Motor neuron (in vitro differentiated cells): ENCODE data around the gene ROPN1L. TPM values are rescaled to one million over a fixed set of nuclear protein-coding genes. Genes with fewer than 3 reads are reported as not detected.
A peak's percentile ranks its signal among the peaks of the same experiment; 100 is the strongest.

Experiments
- ATAC-seq, 8 experiments: fragments of 200-7000 bp; cut with Tn5 transposase; replicated peaks in 6 of 8; 2 replicates each; pipeline ENCODE4 v1.8.0; 2021; ENCODE audit warnings: mild to moderate bottlenecking in 8 of 8, moderate library complexity in 8 of 8
- H3K27ac ChIP-seq, 2 donors: fragments of 250-450 bp; sonication (Bioruptor Pico); 2 replicates each; pipeline ENCODE4 v1.9.0; 2021; ENCODE audit warnings: antibody characterized with exemption in 2 of 2, mild to moderate bottlenecking in 2 of 2, moderate library complexity in 1 of 2
- H3K4me1 ChIP-seq, 2 donors: fragments of 250-450 bp; sonication (Bioruptor Pico); replicated peaks in 1 of 2; 2 replicates each; pipeline ENCODE4 v1.6.1; 2021; ENCODE audit warnings: antibody characterized with exemption in 2 of 2, mild to moderate bottlenecking in 2 of 2, moderate library complexity in 1 of 2
- H3K4me3 ChIP-seq, 5 donors: fragments of 250-450 bp; sonication (Bioruptor Pico); 2 replicates each; pipeline ENCODE4 v1.9.0; 2021; ENCODE audit warnings: antibody characterized with exemption in 5 of 5, mild to moderate bottlenecking in 5 of 5, moderate library complexity in 4 of 5
- WGBS, 10 experiments: fragments of 450-650 bp; shearing (Covaris generic); methylation state at CpG; one replicate each; pipeline ENCODE4 v1.0.0; 2022; 5-methylcytosine and 5-hydroxymethylcytosine counted together
- in situ Hi-C, 9 experiments: fragments of 400-800 bp; cut with MboI; loops; one replicate each; pipeline ENCODE4 v1.15.0; 2021; ENCODE audit warnings: low sequenced_read_pairs in 9 of 9, low pct_unique_long_range_greater_than_20kb in 2 of 9; ENCODE audit not compliant: unreplicated experiment in 9 of 9
- total RNA-seq, 8 experiments: library from RNA; unstranded; fragments of 300-600 nt; gene quantifications; 2 replicates each; pipeline versions ENCODE4 v1.2.3 to v1.2.4, GENCODE V29; 2022

The ROPN1L gene
- total RNA-seq, 8 experiments from 2014 or later, result 1.1 to 25.7 (median 2.2) TPM; not detected in 1

- Histone ChIP-seq H3K4me3 (no peak overlapping the region), H3K4me1 (peaks cover 2 to 13% of the 10 kb centered on the region in 2 donors), H3K27ac (no peak overlapping the region)
- in situ Hi-C loops, result loop anchor here in 6 of 9 experiments (10.0 to 25.0 kb wide), 2 partner anchors 174 to 186 kb away; no protein-coding TSS in a partner anchor
- ATAC-seq, result peak in 1 of 8 experiments; percentile 6
- 55 to 100% (median 93%) methylated on average over 1 to 8 of the region's 9 CpGs; no CpG with 5 or more reads in 1 of the 10 experiments for WGBS, 10 experiments
Observed at GRCh38 chr5:10451137-10451824, 9.6 kb downstream of the ROPN1L start.

GRCh38 chr5:10452768-10453331 is 11.2 kb downstream of the ROPN1L start:
- 0 to 100% (median 8%) methylated on average over 1 to 3 of the region's 10 CpGs; no CpG with 5 or more reads in 2 of the 10 experiments for WGBS, 10 experiments

GRCh38 chr5:10453545-10453944 is 11.9 kb downstream of the ROPN1L start:
- Histone ChIP-seq H3K4me1 (peaks cover 5 to 21% of the 10 kb centered on the region in 2 donors), H3K27ac (no peak overlapping the region), H3K4me3 (no peak overlapping the region)
- 40 to 100% (median 85%) methylated on average over 2 to 7 of the region's 8 CpGs; no CpG with 5 or more reads in 3 of the 10 experiments for WGBS, 10 experiments
- in situ Hi-C loops, result loop anchor here in 6 of 9 experiments (10.0 to 25.0 kb wide), 2 partner anchors 171 to 184 kb away; no protein-coding TSS in a partner anchor
- ATAC-seq, result no peak

More at GRCh38 chr5:10452768-10453331, 11.2 kb downstream of the ROPN1L start:
- peak; percentile 51 to 88 (median 76) for ATAC-seq
- Histone ChIP-seq H3K27ac (no peak overlapping the region), H3K4me1 (peaks cover 5 to 20% of the 10 kb centered on the region in 2 donors), H3K4me3 (no peak overlapping the region)
- in situ Hi-C loops, result loop anchor here in 6 of 9 experiments (10.0 to 25.0 kb wide), 2 partner anchors 172 to 184 kb away; no protein-coding TSS in a partner anchor

- Histone ChIP-seq H3K4me3 (no peak overlapping the region), H3K4me1 (peaks cover 5 to 21% of the 10 kb centered on the region in 2 donors), H3K27ac (no peak overlapping the region)
- in situ Hi-C loops, result loop anchor here in 6 of 9 experiments (10.0 to 25.0 kb wide), 2 partner anchors 170 to 183 kb away; no protein-coding TSS in a partner anchor
- 5 to 100% (median 83%) methylated on average over 1 to 13 of the region's 19 CpGs; no CpG with 5 or more reads in 1 of the 10 experiments for WGBS, 10 experiments
- peak in 2 of 8 experiments; percentile 20 to 26 for ATAC-seq
Observed at GRCh38 chr5:10454591-10455276, 13.1 kb downstream of the ROPN1L start.

- Histone ChIP-seq H3K4me3 (no peak overlapping the region), H3K27ac (no peak overlapping the region), H3K4me1 (peaks cover 5 to 21% of the 10 kb centered on the region in 2 donors)
- in situ Hi-C loops, result loop anchor here in 6 of 9 experiments (10.0 to 25.0 kb wide), 2 partner anchors 170 to 182 kb away; no protein-coding TSS in a partner anchor
- ATAC-seq, result no peak
- WGBS, 10 experiments, result 0 to 78% (median 68%) methylated on average over 1 to 6 of the region's 14 CpGs; no CpG with 5 or more reads in 5 of the 10 experiments
Observed at GRCh38 chr5:10455277-10455670, 13.6 kb downstream of the ROPN1L start.

GRCh38 chr5:10456583-10457420 is 15.1 kb downstream of the ROPN1L start:
- in situ Hi-C loops, result loop anchor here in 6 of 9 experiments (10.0 to 25.0 kb wide), 2 partner anchors 168 to 180 kb away; no protein-coding TSS in a partner anchor
- H3K27ac ChIP-seq, result no peak overlapping the region
- 43 to 90% (median 82%) methylated on average over 2 to 14 of the region's 26 CpGs for WGBS, 10 experiments
- ATAC-seq, result no peak
- peaks cover 5 to 21% of the 10 kb centered on the region in 2 donors for H3K4me1 ChIP-seq
- no peak overlapping the region for H3K4me3 ChIP-seq

- 48 to 100% (median 65%) methylated on average over 1 to 9 of the region's 23 CpGs; no CpG with 5 or more reads in 4 of the 10 experiments for WGBS, 10 experiments
- H3K27ac ChIP-seq, result no peak overlapping the region
- in situ Hi-C loops, result loop anchor here in 6 of 9 experiments (10.0 to 25.0 kb wide), 2 partner anchors 167 to 179 kb away; no protein-coding TSS in a partner anchor
- peak; percentile 47 to 95 (median 86) for ATAC-seq
- H3K4me1 ChIP-seq, result peaks cover 4 to 20% of the 10 kb centered on the region in 2 donors
- H3K4me3 ChIP-seq, result no peak overlapping the region
Observed at GRCh38 chr5:10457682-10458574, 16.2 kb downstream of the ROPN1L start.

GRCh38 chr5:10459080-10460055 is 17.7 kb downstream of the ROPN1L start:
- WGBS, 10 experiments, result 45 to 100% (median 80%) methylated on average over 1 to 9 of the region's 19 CpGs; no CpG with 5 or more reads in 1 of the 10 experiments
- Histone ChIP-seq H3K27ac (no peak overlapping the region), H3K4me3 (no peak overlapping the region), H3K4me1 (peaks cover 3 to 19% of the 10 kb centered on the region in 2 donors)
- no peak for ATAC-seq
- in situ Hi-C loops, result loop anchor here in 7 of 9 experiments (10.0 to 25.0 kb wide), 2 partner anchors 165 to 178 kb away; no protein-coding TSS in a partner anchor

- no peak overlapping the region for H3K27ac ChIP-seq
- in situ Hi-C loops, result loop anchor here in 5 of 9 experiments (10.0 to 25.0 kb wide), 2 partner anchors 164 to 177 kb away; no protein-coding TSS in a partner anchor
- ATAC-seq, result peak in 3 of 8 experiments; percentile 33 to 58 (median 46)
- no peak overlapping the region for H3K4me3 ChIP-seq
- 0 to 68% (median 42%) methylated on average over 1 to 7 of the region's 13 CpGs; no CpG with 5 or more reads in 6 of the 10 experiments for WGBS, 10 experiments
- H3K4me1 ChIP-seq, result peaks cover 3 to 12% of the 10 kb centered on the region in 2 donors
Observed at GRCh38 chr5:10460252-10460906, 18.7 kb downstream of the ROPN1L start.

GRCh38 chr5:10461041-10461440 is 19.4 kb downstream of the ROPN1L start:
- WGBS, 10 experiments, result 92 to 100% (median 99%) methylated on average over 1 to 8 of the region's 12 CpGs; no CpG with 5 or more reads in 2 of the 10 experiments
- Histone ChIP-seq H3K4me3 (no peak overlapping the region), H3K4me1 (peaks cover 3 to 8% of the 10 kb centered on the region in 2 donors), H3K27ac (no peak overlapping the region)
- in situ Hi-C loops, result loop anchor here in 5 of 9 experiments (10.0 to 25.0 kb wide), 2 partner anchors 164 to 176 kb away; no protein-coding TSS in a partner anchor
- ATAC-seq, result no peak
